ENCODE data around the gene USP31. TPM values are rescaled to one million over a fixed set of nuclear protein-coding genes. Genes with fewer than 3 reads are reported as not detected.

Gene USP31
- polyA plus RNA-seq, 10 donors = 4.7 to 8.2 (median 6.4) TPM

GRCh38 chr16:23024044-23024443 lies 125.2 kb downstream of the USP31 start:
- no peak for DNase-seq

- DNase-seq = no peak
These were observed 129.2 kb downstream of the USP31 start for GRCh38 chr16:23020084-23020483.

GRCh38 chr16:23016368-23016767 lies 132.9 kb downstream of the USP31 start:
- no peak for DNase-seq

- DNase-seq = no peak
These were observed 133.7 kb downstream of the USP31 start for GRCh38 chr16:23015580-23015979.

- no peak for DNase-seq
These were observed 134.7 kb downstream of the USP31 start for GRCh38 chr16:23014592-23014991.

Other genes with a start within 250 kb of the USP31 start
- under 1 TPM in 2 of 10 donors, not detected in 8; 0.16 to 0.50 TPM for gene SCNN1G, start 33.3 kb upstream of the USP31 start, polyA plus RNA-seq (ENCODE audit: insufficient read length in 10 of 10)
- gene SCNN1B, start 152.8 kb upstream of the USP31 start, polyA plus RNA-seq (ENCODE audit: insufficient read length in 10 of 10) = 1 to 10 TPM in 1 of 10 donors, under 1 TPM in 7, not detected in 2; 0.12 to 1.9 (median 0.24) TPM

All from muscle of back (tissue), 11 donors.